Measurements from ENCODE around the gene GADL1. TPM values are rescaled to one million over a fixed set of nuclear protein-coding genes. Genes with fewer than 3 reads are reported as not detected.

Gene GADL1
- total RNA-seq, 1 experiment from 2014 or later = 0.09 TPM

DNA sequence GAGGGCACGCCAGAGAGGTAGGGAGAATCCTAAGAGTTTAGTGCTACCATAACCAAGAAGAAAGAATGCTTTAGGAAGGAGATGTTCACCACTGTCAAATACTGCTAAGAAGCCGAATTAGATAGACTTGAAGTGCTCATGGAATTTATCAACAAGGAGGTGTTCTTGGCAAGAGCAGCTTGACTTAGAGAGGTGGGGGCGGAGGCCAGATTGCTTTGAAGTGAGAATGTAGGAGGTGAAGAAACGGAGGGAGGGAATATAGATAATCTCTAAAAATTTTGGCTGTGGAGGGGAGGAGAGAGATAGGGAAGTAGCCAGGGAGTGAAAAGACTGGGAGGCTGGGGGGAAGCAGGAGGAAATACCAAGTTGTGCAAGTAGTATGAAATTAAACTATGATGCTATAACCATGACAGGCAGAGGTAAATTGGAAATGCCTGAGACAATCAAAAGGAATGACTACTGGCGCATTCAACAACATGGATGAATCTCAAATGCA, 35.5 kb downstream of the GADL1 start:
- Mint-ChIP-seq H3K9me3 (no peaks in the 10 kb centered on the region), H3K4me1 (peaks cover 13 to 19% of the 10 kb centered on the region in 2 experiments), H3K27ac (no peak overlapping the region), H3K36me3 (ENCODE audit: insufficient read depth in 1 of 3, low read depth in 3 of 3) (no peaks in the 10 kb centered on the region), H3K27me3 (ENCODE audit: low read depth) (no peaks in the 10 kb centered on the region), H3K4me3 (no peak overlapping the region)
- Histone ChIP-seq H3K56ac (ENCODE audit: insufficient read length, low read depth, low read length) (no peak overlapping the region), H3K14ac (ENCODE audit: insufficient read depth, low read length) (no peak overlapping the region), H3K9me3 (ENCODE audit: control insufficient read depth, low read depth, low read length) (no peaks in the 10 kb centered on the region), H3K18ac (ENCODE audit: insufficient read length, low read depth, low read length) (no peak overlapping the region), H3T11ph (ENCODE audit: low read length) (no peak overlapping the region), H3K23ac (ENCODE audit: insufficient read length, low read depth, low read length) (no peak overlapping the region), H2AFZ (ENCODE audit: low read length) (no peak overlapping the region), H3K27ac (ENCODE audit: insufficient read length, low read depth, low read length) (no peak overlapping the region), H3K27me3 (ENCODE audit: insufficient read depth, low read length) (no peaks in the 10 kb centered on the region), H4K91ac (ENCODE audit: insufficient read length, low read depth, low read length) (no peak overlapping the region), H3K4ac (ENCODE audit: low read depth, low read length) (no peak overlapping the region), H3K79me2 (ENCODE audit: insufficient read depth, low read length) (no peaks in the 10 kb centered on the region), H2BK20ac (ENCODE audit: low read depth, low read length, poor library complexity, severe bottlenecking) (no peak overlapping the region), H4K5ac (ENCODE audit: insufficient read length, low read depth, low read length) (no peak overlapping the region), H2BK120ac (ENCODE audit: low read depth, low read length, poor library complexity, severe bottlenecking) (no peak overlapping the region), H3K4me1 (ENCODE audit: insufficient read depth, low read length) (no peaks in the 10 kb centered on the region; the same call in 1 of the 2 replicates), H3K79me1 (ENCODE audit: insufficient read depth, low read depth, low read length, poor library complexity, severe bottlenecking) (no peaks in the 10 kb centered on the region), H4K20me1 (ENCODE audit: control insufficient read depth, insufficient read depth, insufficient read length) (no peaks in the 10 kb centered on the region), H2BK12ac (ENCODE audit: insufficient read length, low read depth, low read length) (no peak overlapping the region), H4K8ac (replicated peaks; ENCODE audit: insufficient read length, low read depth, low read length) (no peak overlapping the region), H2BK5ac (ENCODE audit: insufficient read length, low read length) (no peak overlapping the region), H3K9ac (ENCODE audit: extremely low read depth, insufficient read length, low read length) (no peak overlapping the region), H2AK5ac (ENCODE audit: insufficient read length, low read length) (no peak overlapping the region), H2BK15ac (ENCODE audit: low read depth, low read length) (no peak overlapping the region), H3K23me2 (ENCODE audit: insufficient read length, low read depth, low read length, poor library complexity, severe bottlenecking) (no peaks in the 10 kb centered on the region), H3K4me2 (ENCODE audit: insufficient read depth, insufficient read length, low read length) (no peak overlapping the region)
- DNase-seq = no peak
- TF ChIP-seq, protein P1, sequence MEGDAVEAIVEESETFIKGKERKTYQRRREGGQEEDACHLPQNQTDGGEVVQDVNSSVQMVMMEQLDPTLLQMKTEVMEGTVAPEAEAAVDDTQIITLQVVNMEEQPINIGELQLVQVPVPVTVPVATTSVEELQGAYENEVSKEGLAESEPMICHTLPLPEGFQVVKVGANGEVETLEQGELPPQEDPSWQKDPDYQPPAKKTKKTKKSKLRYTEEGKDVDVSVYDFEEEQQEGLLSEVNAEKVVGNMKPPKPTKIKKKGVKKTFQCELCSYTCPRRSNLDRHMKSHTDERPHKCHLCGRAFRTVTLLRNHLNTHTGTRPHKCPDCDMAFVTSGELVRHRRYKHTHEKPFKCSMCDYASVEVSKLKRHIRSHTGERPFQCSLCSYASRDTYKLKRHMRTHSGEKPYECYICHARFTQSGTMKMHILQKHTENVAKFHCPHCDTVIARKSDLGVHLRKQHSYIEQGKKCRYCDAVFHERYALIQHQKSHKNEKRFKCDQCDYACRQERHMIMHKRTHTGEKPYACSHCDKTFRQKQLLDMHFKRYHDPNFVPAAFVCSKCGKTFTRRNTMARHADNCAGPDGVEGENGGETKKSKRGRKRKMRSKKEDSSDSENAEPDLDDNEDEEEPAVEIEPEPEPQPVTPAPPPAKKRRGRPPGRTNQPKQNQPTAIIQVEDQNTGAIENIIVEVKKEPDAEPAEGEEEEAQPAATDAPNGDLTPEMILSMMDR (conservative IDR thresholded peaks at IDR 0.05) = no peak
- WGBS (ENCODE audit: extremely low coverage, insufficient read length, low lambda C conversion rate) = no CpG with 5 or more reads among the region's 5 CpGs

Data from H9 (cell line).